NCI-H1105 treated with DMSO at 0.1 percent for 48 hours (cell line): ENCODE results near the gene HRCT1.

Experiments used
- DNase-seq: peaks from one replicate; lab custom pipeline; 2025; lab: John Stamatoyannopoulos, UW

Gene HRCT1

DNA sequence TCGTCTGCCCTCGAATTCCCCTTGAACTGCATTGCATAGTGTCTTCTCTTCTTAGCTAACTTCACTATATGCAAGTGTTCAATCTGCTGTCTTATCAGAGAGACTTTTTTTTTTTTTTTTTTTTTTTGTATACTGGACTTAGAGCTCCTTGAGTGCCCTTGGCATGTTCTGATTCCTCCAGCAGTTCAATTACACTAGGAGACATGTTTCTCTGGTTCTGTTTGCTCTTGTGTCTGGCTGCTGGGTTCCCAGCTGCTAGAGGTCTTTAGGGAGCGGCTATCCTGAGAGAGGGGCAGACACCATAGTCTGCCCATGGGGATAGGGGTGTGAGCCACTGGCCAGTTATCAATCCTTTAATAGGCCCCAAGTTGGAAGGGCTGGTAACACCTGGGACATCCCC, 38.8 kb downstream of the HRCT1 start:
- DNase-seq, result no peak

- DNase-seq, result peak; percentile 52
These were observed 39.5 kb downstream of the HRCT1 start for GRCh38 chr9:35945341-35946018.

GRCh38 chr9:35948451-35948850, 42.4 kb downstream of the HRCT1 start:
- no peak for DNase-seq

DNA sequence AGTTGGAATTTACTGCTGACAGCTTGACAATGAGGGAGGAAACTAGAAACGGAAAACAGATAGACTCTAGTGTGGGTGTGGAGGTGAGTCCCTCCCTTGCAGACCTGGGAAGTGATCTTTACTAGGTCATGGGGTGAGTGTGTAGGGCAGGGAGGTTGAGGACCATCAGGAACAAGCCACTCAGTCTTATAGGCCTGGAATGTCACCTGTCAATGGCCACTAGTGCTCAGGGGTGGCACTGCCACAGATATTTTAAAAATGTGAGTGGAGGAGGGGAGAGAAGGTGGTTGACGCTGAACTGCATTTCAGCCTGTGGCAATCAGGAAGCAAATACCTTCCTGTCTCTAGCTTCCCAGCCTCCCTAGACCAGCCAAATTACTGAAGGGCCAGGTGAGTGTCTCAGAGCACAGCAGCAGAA, 42.9 kb downstream of the HRCT1 start:
- DNase-seq, result no peak

DNA sequence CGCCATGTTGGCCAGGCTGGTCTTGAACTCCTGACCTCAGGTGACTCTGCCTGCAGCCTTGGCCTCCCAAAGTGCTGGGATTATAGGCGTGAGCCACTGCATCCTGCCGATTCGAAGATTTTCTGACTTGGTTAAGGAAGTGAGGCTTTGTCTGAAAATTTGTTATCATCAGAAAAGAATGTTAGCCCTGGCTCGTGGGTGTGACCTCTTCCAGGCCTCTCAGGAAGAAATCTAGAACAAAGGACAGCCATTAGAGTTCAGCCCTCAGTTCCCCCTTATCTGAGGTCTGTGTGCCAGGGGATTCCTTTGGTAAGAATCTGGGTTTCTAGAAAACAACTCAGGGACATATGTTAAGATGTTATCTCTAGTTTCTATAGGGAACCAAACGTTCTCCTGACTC, 45.7 kb downstream of the HRCT1 start:
- no peak for DNase-seq

DNA sequence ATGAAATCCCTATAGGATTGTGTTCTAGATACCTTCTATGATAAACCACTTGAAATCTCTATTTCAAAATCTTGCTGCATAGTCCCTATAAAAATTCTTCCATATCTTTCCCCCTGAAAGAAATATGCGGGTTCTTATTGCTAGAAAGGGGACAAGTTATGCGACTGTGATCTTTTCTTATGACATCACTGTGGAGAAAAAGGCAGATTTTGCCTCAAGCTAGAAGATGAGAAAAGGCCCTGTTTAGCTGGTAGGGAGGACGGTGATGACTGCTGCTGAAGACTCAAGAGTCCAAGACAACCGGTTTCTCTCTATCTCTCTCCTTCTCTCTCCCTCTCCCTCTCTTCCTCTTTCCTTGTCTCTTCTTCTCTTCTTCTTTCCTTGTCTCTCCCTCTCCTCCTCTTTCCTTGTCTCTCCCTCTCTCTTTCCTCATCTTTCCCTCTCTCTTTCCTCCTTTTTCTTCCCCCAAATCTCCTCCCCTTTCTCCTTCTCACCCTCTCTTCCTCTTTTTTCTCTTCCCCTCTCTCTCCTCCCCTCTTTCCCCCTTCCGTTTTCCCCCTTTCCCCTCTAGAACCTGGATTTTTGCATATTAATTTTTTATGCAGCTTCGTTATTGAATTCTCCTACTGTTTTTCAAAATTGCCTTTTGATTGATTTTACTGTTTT, 46.7 kb downstream of the HRCT1 start:
- no peak for DNase-seq

DNA sequence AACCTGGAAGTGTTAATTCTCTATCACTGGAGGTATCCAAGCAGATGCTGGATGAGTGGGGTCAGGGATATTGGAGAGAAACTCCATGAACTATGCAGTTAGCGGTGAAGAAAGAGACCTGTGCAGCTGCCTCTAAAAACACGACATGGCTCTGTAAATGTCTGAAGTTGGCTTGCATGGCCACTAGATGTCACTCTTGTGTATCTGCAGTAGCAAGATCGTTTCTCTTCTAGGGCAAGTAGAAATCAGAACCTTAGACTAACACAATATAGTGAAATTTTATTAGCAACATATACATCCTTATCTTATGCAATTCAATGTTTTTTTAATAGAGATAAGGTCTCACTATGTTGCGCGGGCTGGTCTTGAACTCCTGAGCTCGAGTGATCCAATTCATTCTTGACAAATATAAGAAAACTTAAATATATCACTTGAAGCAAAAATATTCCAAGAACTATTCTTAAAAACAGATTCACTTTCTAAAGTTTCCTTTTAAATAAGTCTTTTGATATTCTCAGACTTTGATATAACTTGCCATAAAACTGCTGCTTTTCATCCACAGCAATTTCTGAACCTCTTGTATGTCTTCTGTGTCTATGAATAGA, 49.0 kb downstream of the HRCT1 start:
- peak; percentile 82 for DNase-seq

GRCh38 chr9:35956651-35957050, 50.6 kb downstream of the HRCT1 start:
- DNase-seq, result no peak
